NCI-H2029 (cell line): ENCODE results near the gene ADARB2.

Experiments used
- DNase-seq: peaks from one replicate; lab custom pipeline; 2025; lab: John Stamatoyannopoulos, UW

The ADARB2 gene

DNA sequence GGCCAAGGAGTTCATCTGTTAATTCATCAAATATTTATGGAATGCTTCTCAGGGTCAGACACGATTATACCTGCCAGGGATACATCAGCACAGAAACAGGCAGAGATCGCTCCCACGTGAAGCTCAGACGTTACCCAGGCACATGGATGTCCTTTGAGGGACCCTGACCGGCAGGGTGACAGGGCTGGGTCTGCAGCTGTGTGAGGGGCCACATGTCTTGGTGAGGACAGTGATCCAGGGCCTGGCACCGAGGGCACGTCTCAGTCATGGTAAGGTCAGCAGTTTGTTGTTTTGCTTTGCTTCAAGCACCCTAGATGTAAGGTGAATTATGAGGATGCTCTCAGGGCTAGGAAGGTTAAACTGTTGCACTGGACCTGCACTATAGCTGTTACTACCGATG is 453.2 kb downstream of the ADARB2 start:
- no peak for DNase-seq

DNA sequence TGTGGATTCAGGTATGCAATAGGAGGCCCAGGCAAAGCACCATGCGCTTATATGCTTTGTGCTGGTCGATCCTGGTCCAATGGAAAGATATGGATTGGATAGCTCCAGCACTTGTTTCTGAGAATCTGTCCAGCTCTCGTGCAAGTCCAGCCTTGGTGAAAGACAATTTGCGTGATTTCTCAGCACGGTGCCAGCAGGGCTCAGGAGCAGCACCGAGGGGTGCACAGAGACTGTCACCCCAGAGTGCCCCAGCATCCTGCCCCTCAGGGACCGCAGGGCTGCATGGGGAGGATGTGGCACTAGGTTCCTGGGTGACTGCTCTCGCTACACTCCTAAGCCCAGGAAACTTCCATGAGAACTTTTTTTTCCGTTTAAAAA is 455.9 kb downstream of the ADARB2 start:
- no peak for DNase-seq

- no peak for DNase-seq
Measured at GRCh38 chr10:1280466-1281404, 456.6 kb downstream of the ADARB2 start.

DNA sequence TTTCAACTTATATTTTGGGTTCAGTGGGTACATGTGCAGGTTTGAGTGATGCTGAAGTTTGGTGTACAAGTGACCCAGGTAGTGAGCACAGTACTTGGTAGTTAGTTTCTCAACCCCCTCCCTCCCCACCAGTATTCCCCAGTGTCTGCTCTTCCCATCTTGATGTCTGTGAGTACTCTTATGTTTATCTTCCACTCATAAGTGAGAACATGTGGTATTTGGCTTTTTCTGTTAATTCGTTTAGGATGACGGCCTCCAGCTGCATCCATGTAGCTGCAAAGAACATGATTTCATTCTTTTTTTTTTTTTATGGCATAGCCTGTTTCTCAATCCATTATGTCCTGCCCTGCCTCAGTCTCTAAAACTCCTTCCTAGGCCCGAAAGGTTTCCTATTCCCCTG is 459.0 kb downstream of the ADARB2 start:
- no peak for DNase-seq

DNA sequence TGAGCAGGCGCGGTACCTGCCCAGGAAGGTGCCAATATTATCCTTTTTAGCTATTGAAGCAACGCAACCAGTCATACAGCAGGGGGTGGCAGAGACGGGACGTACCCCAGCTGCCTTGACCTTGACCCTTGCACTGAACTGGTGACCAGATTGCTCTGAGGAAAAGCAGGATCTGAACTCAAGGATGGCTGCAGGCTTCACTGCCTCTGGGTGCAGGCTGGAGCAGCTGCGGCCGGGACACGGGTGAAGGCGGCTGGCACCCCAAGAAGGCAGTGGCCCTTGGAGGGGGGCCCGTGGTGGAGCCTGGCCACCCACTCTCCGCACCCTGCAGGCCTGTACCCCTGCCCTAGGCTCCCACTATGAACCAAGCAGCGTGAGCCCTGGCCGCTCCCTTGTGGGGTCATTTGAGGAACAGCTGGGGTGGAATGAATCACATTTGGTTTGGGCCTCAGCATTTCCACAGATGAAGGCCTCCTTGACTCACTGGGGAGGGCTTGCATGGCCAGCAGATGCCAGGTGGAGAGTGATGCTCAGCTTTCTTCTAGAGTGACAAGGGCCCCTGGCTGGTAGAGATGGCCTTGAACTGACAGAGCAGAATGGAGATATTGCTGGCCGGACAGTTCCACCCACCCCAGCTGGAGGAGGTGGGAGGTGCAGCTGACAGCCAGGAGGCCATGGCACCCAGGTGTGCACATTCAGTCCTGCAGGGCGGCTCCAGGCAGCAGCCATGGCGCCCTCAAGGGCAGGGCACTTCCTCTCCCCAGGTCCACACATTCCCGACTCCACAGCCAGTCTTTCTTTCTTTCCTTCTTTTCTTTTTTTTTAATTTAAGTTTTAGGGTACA is 462.4 kb downstream of the ADARB2 start:
- DNase-seq = no peak

DNA sequence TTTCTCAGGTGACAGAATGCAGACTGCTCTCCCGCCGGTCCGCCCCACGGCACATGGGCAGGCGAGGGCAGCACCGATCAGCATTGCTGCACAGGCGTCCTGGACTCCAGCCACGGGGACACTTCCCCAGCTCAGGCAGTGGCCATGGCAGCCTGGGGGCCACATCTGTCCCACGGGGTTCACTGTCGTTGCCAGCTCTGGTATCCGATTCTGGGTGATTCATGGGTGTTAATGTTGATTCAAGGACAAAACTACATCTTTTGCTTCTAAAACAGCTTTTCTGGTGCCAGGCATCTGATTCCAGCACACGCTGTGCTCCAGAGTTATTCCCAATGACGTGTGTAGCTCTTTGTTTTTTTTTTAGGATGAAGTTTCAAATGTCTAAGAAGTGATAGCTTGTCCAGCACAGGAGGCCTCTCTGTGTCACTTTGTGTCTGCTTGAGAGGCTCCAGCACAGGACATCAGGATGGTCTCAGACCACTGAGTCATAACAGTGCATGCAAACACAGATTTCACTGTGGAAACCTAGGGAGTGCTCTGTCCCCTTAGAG is 463.1 kb downstream of the ADARB2 start:
- DNase-seq = no peak

DNA sequence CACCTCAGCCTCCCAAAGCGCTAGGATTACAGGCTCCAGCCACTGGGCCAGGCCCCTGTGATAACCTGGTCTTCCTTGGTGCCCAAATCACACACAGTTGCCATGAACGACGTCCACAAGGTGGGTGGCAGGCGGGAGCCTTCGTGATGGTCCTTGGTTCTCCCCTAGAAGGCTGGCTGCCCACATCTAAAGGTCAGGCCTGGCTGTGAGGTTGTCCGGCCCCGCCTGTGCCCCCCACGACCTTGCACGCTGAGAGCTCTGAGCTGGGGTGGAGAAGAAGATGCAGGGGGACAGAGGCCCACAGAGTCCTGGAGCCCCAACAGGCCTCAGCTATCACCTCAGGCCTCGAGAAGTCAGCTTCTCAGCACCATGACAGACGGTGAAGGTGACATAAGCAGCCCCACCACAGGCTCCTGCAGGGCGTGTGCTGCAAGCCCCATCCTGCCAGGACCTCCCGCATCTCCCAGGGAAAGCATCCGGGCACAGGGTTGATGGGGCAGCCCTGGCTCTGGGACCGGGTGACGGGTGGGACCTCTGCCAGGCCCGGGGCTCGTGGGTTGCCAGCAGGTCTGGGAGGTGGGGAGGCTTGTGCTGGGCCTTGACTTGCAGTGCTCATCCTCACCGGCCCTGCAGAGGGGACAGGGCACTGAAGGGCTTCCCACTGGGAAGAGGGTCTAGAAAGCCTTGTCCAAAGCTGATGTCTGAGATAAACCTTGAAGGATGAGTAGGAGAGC is 463.8 kb downstream of the ADARB2 start:
- no peak for DNase-seq

GRCh38 chr10:1272777-1273161 is 464.6 kb downstream of the ADARB2 start:
- DNase-seq = no peak

GRCh38 chr10:1272079-1272776 is 465.1 kb downstream of the ADARB2 start:
- no peak for DNase-seq

GRCh38 chr10:1270906-1271305 is 466.4 kb downstream of the ADARB2 start:
- DNase-seq = no peak

DNA sequence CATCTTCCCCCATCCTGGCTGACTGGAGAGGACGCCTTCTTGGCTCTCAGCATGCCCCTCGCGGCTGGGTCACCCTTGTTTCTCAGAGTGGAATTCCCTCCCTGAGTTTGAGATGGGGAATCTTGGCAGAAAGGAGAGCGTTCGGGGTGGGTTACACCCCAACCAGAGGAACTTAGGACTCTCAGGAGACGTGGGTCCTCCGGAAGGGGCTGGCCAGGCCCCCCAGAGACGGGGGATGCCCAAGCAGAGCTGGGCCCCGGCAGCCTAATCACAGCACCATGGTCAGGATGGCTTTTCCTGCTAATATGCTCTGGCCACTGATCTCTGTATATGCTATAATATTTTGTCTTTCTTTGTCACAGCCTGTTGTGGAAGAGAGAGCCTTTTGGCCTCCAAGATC is 466.8 kb downstream of the ADARB2 start:
- DNase-seq = no peak

DNA sequence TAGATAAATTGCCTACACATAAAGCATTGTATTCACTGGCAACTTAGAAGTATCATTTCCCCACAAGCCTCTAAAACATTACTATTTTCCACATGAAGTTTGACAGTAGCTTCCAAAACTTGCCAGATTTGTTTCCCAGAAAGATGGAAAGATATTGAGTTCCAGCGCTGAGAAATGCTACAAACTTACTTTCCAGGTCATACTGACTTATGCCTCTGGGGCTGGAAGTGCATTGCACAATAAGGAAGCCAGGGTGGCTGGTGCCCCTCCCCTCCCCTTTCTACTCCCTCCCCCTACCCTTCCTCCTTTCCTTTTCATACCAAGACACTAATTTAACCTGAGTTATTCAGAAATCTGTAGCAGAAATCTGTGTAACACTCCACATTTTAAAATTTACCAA is 468.5 kb downstream of the ADARB2 start:
- no peak for DNase-seq

GRCh38 chr10:1267568-1267967 is 469.8 kb downstream of the ADARB2 start:
- no peak for DNase-seq

DNA sequence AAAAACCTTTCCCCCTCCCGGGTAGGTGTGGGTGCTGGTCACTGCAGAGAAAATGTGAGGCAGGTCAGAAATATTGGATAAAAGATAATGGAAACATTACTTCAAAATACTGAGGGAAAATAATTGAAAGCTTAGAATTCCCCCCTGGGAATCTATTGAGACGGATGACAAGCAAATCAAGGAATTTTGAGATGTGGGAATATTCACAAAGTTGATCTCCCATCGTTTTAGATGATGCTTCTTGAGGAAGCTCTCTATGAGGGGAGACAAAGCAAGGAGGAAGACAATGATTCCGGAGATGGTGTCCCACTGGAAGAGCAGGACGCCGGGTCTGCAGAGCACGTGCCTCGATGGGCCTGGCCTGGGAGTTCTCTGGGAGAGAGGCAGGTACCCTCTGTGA is 470.2 kb downstream of the ADARB2 start:
- DNase-seq = no peak

- no peak for DNase-seq
Measured at GRCh38 chr10:1266033-1266802, 471.1 kb downstream of the ADARB2 start.

GRCh38 chr10:1264001-1264400 is 473.3 kb downstream of the ADARB2 start:
- DNase-seq = no peak

DNA sequence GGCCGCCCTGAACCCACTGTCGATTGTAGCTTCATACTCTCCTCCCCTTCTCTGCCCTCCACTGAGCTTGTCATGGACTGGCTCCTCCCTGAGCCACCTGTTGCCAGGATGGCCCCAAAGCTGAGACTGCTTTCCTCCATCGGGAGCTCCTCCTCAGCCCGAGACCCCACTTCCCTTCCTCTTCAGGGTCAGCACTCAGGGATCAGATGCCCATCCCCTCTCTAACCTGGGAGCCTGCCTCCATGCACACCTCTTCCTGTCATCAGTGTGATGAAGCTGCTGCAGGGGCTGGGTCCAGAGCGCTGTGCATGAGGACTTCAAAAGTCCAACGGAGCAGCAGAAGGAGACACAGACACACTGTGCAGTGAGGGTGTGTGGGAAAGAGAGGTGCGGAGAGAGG is 480.1 kb downstream of the ADARB2 start:
- no peak for DNase-seq

DNA sequence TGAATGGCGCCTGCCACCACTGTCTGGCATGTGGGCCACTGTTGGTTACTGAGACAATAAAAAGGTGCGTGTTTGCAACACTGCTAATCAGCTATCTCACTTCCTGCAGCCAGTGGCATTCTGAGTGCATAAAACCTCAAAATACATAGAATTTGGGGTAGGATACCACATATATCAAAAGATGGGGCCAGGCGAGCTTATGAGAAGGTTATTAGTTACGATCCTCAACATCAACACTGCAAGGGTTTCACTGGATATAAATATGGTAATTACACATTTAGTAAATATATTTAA is 480.9 kb downstream of the ADARB2 start:
- DNase-seq = no peak

- DNase-seq = no peak
Measured at GRCh38 chr10:1255600-1256431, 481.5 kb downstream of the ADARB2 start.

DNA sequence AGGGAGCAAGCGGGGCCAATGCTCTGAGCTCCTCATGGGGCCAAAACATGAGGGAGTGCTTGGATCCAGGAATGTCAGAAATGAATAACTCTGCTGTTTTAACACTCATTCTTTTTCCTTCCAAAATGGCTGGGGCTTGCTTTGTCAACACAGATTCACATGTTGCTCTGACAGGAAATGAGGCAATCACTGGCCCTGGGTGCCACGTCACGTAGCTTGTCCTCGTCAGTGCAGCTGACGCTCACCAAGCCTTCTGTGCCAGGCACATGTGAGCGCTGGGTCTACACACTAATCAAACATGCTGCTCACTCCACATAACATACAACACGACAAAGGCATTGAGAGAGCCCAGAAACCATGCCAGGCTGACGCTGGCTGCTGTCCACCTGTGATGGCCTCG is 482.2 kb downstream of the ADARB2 start:
- DNase-seq = no peak
